ENCODE data around the gene CENPV. TPM values are rescaled to one million over a fixed set of nuclear protein-coding genes. Genes with fewer than 3 reads are reported as not detected.
"Not testable (repeated sequence)": the region's sequence is repeated elsewhere in the genome, so short reads cannot be mapped to it uniquely, and the experiment has no call there.

Gene CENPV
- total and polyA plus RNA-seq, 8 donors: 7.6 to 26.1 (median 9.8) TPM

- WGBS, 2 donors: 38 to 45% methylated on average over 1 of the region's 1 CpG
- no peaks in the 10 kb centered on the region for H3K27me3 ChIP-seq
- no peak overlapping the region for H3K4me3 ChIP-seq
- ATAC-seq (peak; percentile 29 to 77 (median 53)), FAIRE-seq (no peak), DNase-seq (peak in 1 of 6 donors; percentile 20)
- intact Hi-C loops (cut with DNase I): no loop called here
- no peaks in the 10 kb centered on the region for H3K36me3 ChIP-seq
- TF ChIP-seq CTCF (IDR thresholded peaks at IDR 0.05): no peak
- H3K27ac ChIP-seq: peak overlapping the region in 2 of 4 donors; percentile 5 to 22
- no peaks in the 10 kb centered on the region for H3K9me3 ChIP-seq
- H3K4me1 ChIP-seq: peaks cover 0 to 10% (median 4%) of the 10 kb centered on the region in 3 donors
Measured at GRCh38 chr17:16298140-16298662, 55.1 kb downstream of the CENPV start.

- Histone ChIP-seq H3K9me3 (no peaks in the 10 kb centered on the region), H3K27ac (peak overlapping the region in 2 of 4 donors; percentile 5 to 22), H3K4me1 (peaks cover 0 to 10% (median 4%) of the 10 kb centered on the region in 3 donors), H3K27me3 (no peaks in the 10 kb centered on the region), H3K36me3 (no peaks in the 10 kb centered on the region), H3K4me3 (no peak overlapping the region)
- no peak for TF ChIP-seq CTCF (IDR thresholded peaks at IDR 0.05)
- peak in 1 of 6 donors; percentile 48 for DNase-seq
- 35 to 38% methylated on average over 11 of the region's 11 CpGs for WGBS, 2 donors
- peak; percentile 57 to 76 (median 62) for ATAC-seq
- intact Hi-C loops (cut with DNase I): no loop called here
- FAIRE-seq: no peak
Measured at GRCh38 chr17:16297367-16298139, 55.7 kb downstream of the CENPV start.

GRCh38 chr17:16296072-16296471 lies 57.2 kb downstream of the CENPV start:
- H3K27me3 ChIP-seq; FAIRE-seq; ATAC-seq; H3K27ac ChIP-seq; H3K9me3 ChIP-seq; H3K4me3 ChIP-seq; H3K36me3 ChIP-seq; intact Hi-C loops (cut with DNase I): not testable (repeated sequence)
- peak in 1 of 6 donors; percentile 4 for DNase-seq
- peaks cover 0 to 10% (median 4%) of the 10 kb centered on the region in 3 donors for H3K4me1 ChIP-seq
- 95% methylated on average over 3 of the region's 3 CpGs for WGBS, 2 donors

GRCh38 chr17:16294560-16294959 lies 58.7 kb downstream of the CENPV start:
- Histone ChIP-seq H3K27me3 (no peaks in the 10 kb centered on the region), H3K36me3 (no peaks in the 10 kb centered on the region), H3K27ac (no peak overlapping the region), H3K4me1 (peaks cover 0 to 10% (median 4%) of the 10 kb centered on the region in 3 donors), H3K4me3 (no peak overlapping the region), H3K9me3 (no peaks in the 10 kb centered on the region)
- FAIRE-seq (no peak), DNase-seq (peak in 1 of 6 donors; percentile 8), ATAC-seq (no peak)
- WGBS, 2 donors: 97 to 100% methylated on average over 2 of the region's 2 CpGs
- no peak for TF ChIP-seq CTCF (IDR thresholded peaks at IDR 0.05)
- intact Hi-C loops (cut with DNase I): no loop called here

GRCh38 chr17:16293931-16294330 lies 59.3 kb downstream of the CENPV start:
- WGBS, 2 donors: 68 to 70% methylated on average over 3 of the region's 3 CpGs
- Histone ChIP-seq H3K27ac (no peak overlapping the region), H3K36me3 (no peaks in the 10 kb centered on the region), H3K4me1 (peaks cover 0 to 10% (median 4%) of the 10 kb centered on the region in 3 donors), H3K27me3 (no peaks in the 10 kb centered on the region), H3K4me3 (no peak overlapping the region), H3K9me3 (no peaks in the 10 kb centered on the region)
- FAIRE-seq (no peak), DNase-seq (peak in 1 of 6 donors; percentile 1), ATAC-seq (no peak)
- intact Hi-C loops (cut with DNase I): no loop called here
- no peak for TF ChIP-seq CTCF (IDR thresholded peaks at IDR 0.05)

Other genes with a start within 250 kb of the CENPV start
- gene NCOR1, start 137.9 kb downstream of the CENPV start, total RNA-seq: 10 to 100 TPM; 39.8 to 79.2 (median 49.5) TPM
- gene NCOR1, start 137.9 kb downstream of the CENPV start, polyA plus RNA-seq: 100 to 1,000 TPM in 1 of 2 donors, 10 to 100 TPM in 1; 36.7 to 123 TPM
- 10 to 100 TPM; 11.3 to 21.3 (median 13.8) TPM for gene PIGL, start 136.3 kb downstream of the CENPV start, total RNA-seq
- 10 to 100 TPM; 23.1 to 27.1 TPM for gene PIGL, start 136.3 kb downstream of the CENPV start, polyA plus RNA-seq
- 100 to 1,000 TPM; 479 to 972 (median 684) TPM for gene UBB, start 27.6 kb upstream of the CENPV start, total RNA-seq
- gene UBB, start 27.6 kb upstream of the CENPV start, polyA plus RNA-seq: 100 to 1,000 TPM; 321 to 937 TPM
- 10 to 100 TPM in 2 of 6 donors, 1 to 10 TPM in 4; 2.8 to 14.7 (median 6.0) TPM for gene TRPV2, start 62.1 kb upstream of the CENPV start, total RNA-seq
- 10 to 100 TPM in 1 of 2 donors, 1 to 10 TPM in 1; 7.8 to 10.8 TPM for gene TRPV2, start 62.1 kb upstream of the CENPV start, polyA plus RNA-seq
- gene LRRC75A, start 138.7 kb upstream of the CENPV start, total RNA-seq: 1 to 10 TPM in 5 of 6 donors, under 1 TPM in 1; 0.95 to 2.7 (median 1.5) TPM
- gene LRRC75A, start 138.7 kb upstream of the CENPV start, polyA plus RNA-seq: 1 to 10 TPM; 2.3 to 4.0 TPM
- 1 to 10 TPM; 1.9 to 4.8 (median 2.8) TPM for gene ZNF287, start 215.7 kb upstream of the CENPV start, total RNA-seq
- 1 to 10 TPM; 1.8 to 3.5 TPM for gene ZNF287, start 215.7 kb upstream of the CENPV start, polyA plus RNA-seq

Measured in pancreas (tissue), 10 donors.